ENCODE measurements around the gene NAPSA. TPM values are rescaled to one million over a fixed set of nuclear protein-coding genes. Genes with fewer than 3 reads are reported as not detected.

Gene NAPSA
- total and polyA plus RNA-seq, 9 of the 15 experiments (the other 6 are each of a cell fraction or from before 2014, with no cell fraction given), result 0.25 to 1.9 (median 0.69) TPM

- TF ChIP-seq HINFP (tag; conservative IDR thresholded peaks at IDR 0.05; ENCODE audit: low read depth), result no peak
- no peak for TF ChIP-seq HSF4 (CRISPR knock-in tag; IDR thresholded peaks at IDR 0.05; ENCODE audit: borderline replicate concordance)
- no peak for TF ChIP-seq KAT2B (IDR thresholded peaks at IDR 0.05; ENCODE audit: low read depth, low read length)
- TF ChIP-seq ELK1 (CRISPR knock-in tag; IDR thresholded peaks at IDR 0.05), result no peak
- no peak for TF ChIP-seq KLF10 (CRISPR knock-in tag; IDR thresholded peaks at IDR 0.05)
- peak; percentile 79 for TF ChIP-seq GABPB1 (CRISPR knock-in tag; IDR thresholded peaks at IDR 0.05)
- peak; percentile 40 for TF ChIP-seq VEZF1 (CRISPR knock-in tag; IDR thresholded peaks at IDR 0.05)
- TF ChIP-seq L3MBTL2 (IDR thresholded peaks at IDR 0.05), result peak; percentile 88
- no peak; the same call in 1 of the 2 replicates for TF ChIP-seq GATAD2A (IDR thresholded peaks at IDR 0.05)
- no peak for TF ChIP-seq RBM39 (optimal IDR thresholded peaks at IDR 0.05; ENCODE audit: low read depth, low read length)
- TF ChIP-seq EP400 (IDR thresholded peaks at IDR 0.05), result peak; percentile 85
- peak; percentile 81 for TF ChIP-seq POLR2AphosphoS5 (IDR thresholded peaks at IDR 0.05; ENCODE audit: control insufficient read depth, insufficient read depth, low read depth, low read length)
- TF ChIP-seq MITF (IDR thresholded peaks at IDR 0.05), result no peak
- no peak for TF ChIP-seq ZBTB33 (CRISPR knock-in tag; IDR thresholded peaks at IDR 0.05)
- no peak for TF ChIP-seq SOX6 (IDR thresholded peaks at IDR 0.05)
- no peak for TF ChIP-seq ZNF436 (CRISPR knock-in tag; IDR thresholded peaks at IDR 0.05)
- TF ChIP-seq ZNF395 (CRISPR knock-in tag; IDR thresholded peaks at IDR 0.05), result peak; percentile 35; the same call in 1 of the 2 replicates
- TF ChIP-seq MCM3 (IDR thresholded peaks at IDR 0.05), result no peak
- TF ChIP-seq PHF21A (IDR thresholded peaks at IDR 0.05; ENCODE audit: borderline replicate concordance, low read depth), result no peak
These were observed 6.7 kb downstream of the NAPSA start (continued) for GRCh38 chr19:50358483-50359327.

Measured in K562 (cell line).